GM11168 (cell line): Measurements from ENCODE around the gene ANO4.

Experiments used
- in situ Hi-C: fragments of 300-500 bp; cut with MboI; formaldehyde crosslinking; loops from one replicate; pipeline ENCODE4 v1.12.0; 2022; ENCODE audit warnings: low sequenced_read_pairs; ENCODE audit not compliant: unreplicated experiment

Gene ANO4

GRCh38 chr12:100800723-100801122, 6.1 kb downstream of the ANO4 start:
- in situ Hi-C loops, result no loop called here

- in situ Hi-C loops, result no loop called here
Measured at GRCh38 chr12:100801320-100801719, 6.7 kb downstream of the ANO4 start.

- in situ Hi-C loops, result no loop called here
Measured at GRCh38 chr12:100808777-100809176, 14.2 kb downstream of the ANO4 start.

- in situ Hi-C loops, result no loop called here
Measured at GRCh38 chr12:100820314-100820713, 25.7 kb downstream of the ANO4 start.

- in situ Hi-C loops, result no loop called here
Measured at GRCh38 chr12:100823963-100824362, 29.4 kb downstream of the ANO4 start.

- in situ Hi-C loops, result no loop called here
Measured at GRCh38 chr12:100824476-100824875, 29.9 kb downstream of the ANO4 start.

GRCh38 chr12:100826323-100826722, 31.7 kb downstream of the ANO4 start:
- in situ Hi-C loops, result no loop called here

- in situ Hi-C loops, result no loop called here
Measured at GRCh38 chr12:100827901-100828520, 33.4 kb downstream of the ANO4 start.

- in situ Hi-C loops, result no loop called here
Measured at GRCh38 chr12:100830003-100830795, 35.6 kb downstream of the ANO4 start.

- in situ Hi-C loops, result no loop called here
Measured at GRCh38 chr12:100833282-100833681, 38.7 kb downstream of the ANO4 start.

GRCh38 chr12:100840748-100841147, 46.2 kb downstream of the ANO4 start:
- in situ Hi-C loops, result no loop called here

GRCh38 chr12:100842156-100842555, 47.6 kb downstream of the ANO4 start:
- in situ Hi-C loops, result no loop called here

- in situ Hi-C loops, result no loop called here
Measured at GRCh38 chr12:100843061-100843460, 48.5 kb downstream of the ANO4 start.

- in situ Hi-C loops, result no loop called here
Measured at GRCh38 chr12:100845095-100845494, 50.5 kb downstream of the ANO4 start.

GRCh38 chr12:100851637-100852036, 57.1 kb downstream of the ANO4 start:
- in situ Hi-C loops, result no loop called here

GRCh38 chr12:100857418-100857817, 62.8 kb downstream of the ANO4 start:
- in situ Hi-C loops, result no loop called here

- in situ Hi-C loops, result no loop called here
Measured at GRCh38 chr12:100857971-100858370, 63.4 kb downstream of the ANO4 start.

GRCh38 chr12:100858656-100859055, 64.1 kb downstream of the ANO4 start:
- in situ Hi-C loops, result no loop called here

GRCh38 chr12:100859063-100859627, 64.6 kb downstream of the ANO4 start:
- in situ Hi-C loops, result no loop called here

GRCh38 chr12:100860611-100861010, 66.0 kb downstream of the ANO4 start:
- in situ Hi-C loops, result no loop called here

GRCh38 chr12:100862676-100863075, 68.1 kb downstream of the ANO4 start:
- in situ Hi-C loops, result no loop called here

- in situ Hi-C loops, result no loop called here
Measured at GRCh38 chr12:100864366-100864765, 69.8 kb downstream of the ANO4 start.
